ENCODE results near the gene RFPL4A.
"Not testable (repeated sequence)": the region's sequence is repeated elsewhere in the genome, so short reads cannot be mapped to it uniquely, and the experiment has no call there.

Gene RFPL4A

DNA sequence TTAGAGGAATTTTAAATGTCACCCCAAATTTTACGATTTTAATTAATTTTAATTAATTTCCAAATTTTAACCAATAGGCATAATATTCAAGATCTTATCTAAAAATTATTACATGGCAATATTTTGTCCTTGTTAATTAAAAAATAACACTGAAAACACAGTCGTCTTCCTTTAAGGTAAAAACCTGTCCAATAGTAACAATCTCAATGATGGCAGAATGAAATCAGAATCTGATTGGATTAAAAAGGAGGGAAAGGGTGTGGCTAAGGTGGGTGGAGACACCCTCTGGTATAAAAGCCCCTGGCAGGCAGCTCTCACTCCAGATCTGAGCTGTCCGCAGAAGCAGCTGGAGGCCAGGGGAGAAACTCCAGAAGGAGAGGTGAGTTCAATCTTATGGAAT is at the start of gene RFPL4A:
TSS of gene RFPL4A (plus strand) at position 301 of the 400 bp plus-strand sequence. CDS start 2,704 bp downstream, outside the sequence.
- DNase-seq, result not testable (repeated sequence)

DNA sequence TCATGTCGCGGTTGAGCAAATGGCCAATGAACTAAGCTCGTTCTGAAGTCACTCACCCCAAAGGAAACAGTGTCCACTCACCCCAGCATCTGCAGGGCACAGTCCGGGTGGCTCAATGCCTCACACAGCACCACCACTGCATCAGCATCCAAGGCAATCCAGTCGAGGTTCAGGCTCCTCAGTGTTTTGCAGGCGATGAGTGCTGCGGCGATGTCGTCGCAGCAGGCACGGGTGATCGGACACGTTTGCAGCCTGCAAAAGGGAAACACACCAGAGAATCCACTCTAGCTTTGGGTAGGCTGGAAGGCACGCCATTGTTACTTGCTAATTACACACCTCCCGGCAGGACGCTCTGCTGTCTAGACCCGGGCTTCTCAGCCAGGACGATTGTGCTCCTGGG is 47.2 kb upstream of the RFPL4A start:
- no peak for DNase-seq

DNA sequence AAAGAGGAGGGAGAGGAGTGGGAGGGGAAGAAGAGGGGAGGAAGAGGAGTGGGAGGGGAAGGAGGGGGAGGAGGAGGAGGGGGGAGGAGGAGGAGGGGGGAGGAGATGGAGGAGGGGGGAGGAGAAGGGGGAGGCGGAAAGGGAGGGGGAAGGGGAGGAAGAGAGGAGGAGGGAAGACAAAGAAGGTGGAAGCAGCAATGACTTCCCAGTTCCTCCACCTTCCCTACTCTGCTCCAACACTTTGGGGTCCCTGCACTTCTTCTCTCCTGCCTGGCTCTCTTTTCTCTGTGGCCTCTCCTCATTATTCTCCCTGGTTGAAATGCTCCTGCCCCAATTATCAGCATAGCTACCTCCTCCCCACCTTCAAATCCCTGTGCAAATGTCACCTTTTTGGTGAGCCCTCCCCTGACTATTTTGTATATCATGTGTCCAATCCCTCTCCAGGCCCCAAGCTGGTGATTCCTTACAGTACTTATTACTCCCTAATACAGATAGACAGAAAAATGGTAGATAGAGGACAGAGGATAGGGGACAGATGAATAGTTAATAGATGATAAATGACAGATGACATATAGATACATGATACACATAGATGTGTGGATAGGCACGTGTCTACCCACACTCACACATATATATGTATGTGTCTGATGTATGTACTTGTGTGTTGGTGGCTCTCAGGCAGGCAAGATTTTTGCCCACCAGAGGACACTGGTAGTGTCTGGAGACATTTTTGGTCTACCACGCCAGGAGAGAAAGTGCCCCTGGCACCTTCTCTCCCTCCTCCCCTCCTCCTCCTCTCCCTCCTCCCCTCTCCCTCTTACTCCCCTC is 45.9 kb upstream of the RFPL4A start:
- DNase-seq, result no peak

DNA sequence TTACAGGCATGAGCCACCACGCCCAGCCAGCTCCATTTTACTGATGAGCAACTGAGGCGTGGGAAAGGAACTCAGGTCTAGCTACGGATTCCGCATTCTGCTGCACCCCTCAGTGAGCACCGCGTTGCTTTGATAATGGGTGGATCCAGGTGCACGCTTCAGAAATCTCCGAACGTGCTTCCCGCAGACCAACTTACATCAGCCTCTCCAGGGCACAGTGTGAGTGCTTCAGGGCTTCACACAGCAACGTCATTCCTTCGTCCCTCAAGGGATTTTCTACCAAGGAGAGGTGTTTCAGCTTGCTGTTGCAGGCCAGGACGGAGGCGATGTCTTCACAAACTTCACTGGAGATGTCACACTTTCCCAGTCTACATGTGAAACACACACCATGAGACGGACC is 42.4 kb upstream of the RFPL4A start:
- DNase-seq, result no peak

DNA sequence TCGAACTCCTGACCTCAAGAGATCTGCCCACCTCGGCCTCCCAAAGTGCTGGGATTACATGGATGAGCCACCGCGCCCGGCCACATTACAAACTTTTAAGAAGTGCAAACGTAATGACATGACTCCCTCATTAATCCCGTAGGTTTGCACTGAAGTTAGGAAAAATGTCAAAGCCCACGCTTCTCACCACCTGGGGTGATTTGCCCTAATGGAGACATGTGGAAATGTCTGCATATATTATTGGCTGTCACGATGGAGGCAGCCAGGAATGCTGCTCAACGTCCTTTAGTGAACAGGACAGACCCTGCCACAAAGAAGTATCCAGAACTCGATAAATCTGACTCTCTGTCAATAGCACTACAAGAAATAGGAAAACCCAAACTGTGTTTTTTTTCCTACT is 41.6 kb upstream of the RFPL4A start:
- no peak for DNase-seq

DNA sequence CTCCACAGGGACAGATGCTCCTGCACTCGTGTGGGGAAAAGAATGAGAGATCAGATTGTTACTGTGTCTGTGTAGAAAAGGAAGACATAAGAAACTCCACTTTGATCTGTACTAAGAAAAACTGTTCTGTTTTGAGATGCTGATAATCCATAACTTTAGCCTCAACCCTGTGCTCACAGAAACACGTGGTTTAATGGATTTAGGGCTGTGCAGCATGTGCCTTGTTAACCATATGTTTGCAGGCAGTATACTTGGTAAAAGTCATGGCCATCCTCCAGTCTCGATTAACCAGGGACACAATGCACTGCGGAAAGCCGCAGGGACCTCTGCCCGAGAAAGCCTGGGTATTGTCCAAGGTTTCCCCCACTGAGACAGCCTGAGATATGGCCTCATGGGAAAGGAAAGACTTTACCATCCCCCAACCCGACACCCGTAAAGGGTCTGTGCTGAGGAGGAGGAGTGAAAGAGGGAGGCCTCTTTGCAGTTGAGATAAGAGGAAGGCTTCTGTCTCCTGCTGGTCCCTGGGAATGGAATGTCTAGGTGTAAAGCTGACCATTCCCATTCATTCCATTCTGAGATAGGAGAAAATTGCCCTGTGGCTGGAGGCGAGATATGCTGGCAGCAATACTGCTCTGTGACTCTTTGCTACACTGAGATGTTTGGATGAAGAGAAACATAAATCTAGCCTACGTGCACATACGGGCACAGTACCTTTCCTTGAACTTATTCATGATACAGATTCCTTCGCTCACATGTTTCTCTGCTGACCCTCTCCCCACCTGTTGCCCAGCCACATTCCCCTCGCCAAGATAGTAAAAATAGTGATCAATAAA is 40.8 kb upstream of the RFPL4A start:
- not testable (repeated sequence) for DNase-seq

DNA sequence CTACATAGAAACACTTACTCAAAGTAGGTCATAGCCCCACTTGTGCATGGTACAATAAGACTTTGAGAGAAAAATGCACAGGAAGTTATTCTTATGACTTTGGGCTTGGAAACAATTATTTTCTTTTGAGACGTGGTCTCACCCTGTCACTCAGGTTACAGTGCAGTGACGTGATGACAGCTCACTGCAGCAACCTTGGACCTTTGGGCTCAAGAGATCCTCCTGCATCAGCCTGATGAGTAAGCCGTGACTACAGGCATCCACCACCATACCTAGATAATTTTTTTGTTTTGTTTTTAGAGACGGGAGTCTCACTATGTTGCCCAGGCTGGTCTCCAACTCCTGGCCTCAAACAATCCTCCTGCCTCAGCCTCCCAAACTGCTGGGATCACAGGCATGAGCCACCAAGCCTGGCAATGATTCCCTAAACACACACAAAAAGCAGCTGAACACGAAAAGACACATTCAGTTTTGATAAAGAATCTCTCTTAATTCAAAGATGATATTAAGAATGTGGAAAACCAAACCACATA is 38.6 kb upstream of the RFPL4A start:
- no peak for DNase-seq

DNA sequence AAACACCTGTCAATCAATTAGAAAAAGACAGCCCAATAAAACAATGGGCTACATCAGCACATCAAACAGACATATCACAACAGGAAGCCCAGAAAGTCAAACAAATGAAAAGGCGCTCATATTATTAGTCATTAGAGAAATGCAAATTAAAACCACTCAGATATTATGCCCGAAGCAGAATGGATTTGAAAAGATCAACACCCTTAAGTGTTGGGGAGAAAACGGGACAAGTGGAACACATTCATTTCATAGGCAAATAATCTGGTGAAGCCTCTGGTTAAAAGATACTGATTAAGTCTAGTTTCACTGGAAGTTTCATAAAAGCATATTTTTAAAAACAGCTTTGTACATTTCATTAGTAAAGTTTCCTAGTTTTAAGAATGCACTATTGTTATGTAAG is 38.1 kb upstream of the RFPL4A start:
- DNase-seq, result no peak

DNA sequence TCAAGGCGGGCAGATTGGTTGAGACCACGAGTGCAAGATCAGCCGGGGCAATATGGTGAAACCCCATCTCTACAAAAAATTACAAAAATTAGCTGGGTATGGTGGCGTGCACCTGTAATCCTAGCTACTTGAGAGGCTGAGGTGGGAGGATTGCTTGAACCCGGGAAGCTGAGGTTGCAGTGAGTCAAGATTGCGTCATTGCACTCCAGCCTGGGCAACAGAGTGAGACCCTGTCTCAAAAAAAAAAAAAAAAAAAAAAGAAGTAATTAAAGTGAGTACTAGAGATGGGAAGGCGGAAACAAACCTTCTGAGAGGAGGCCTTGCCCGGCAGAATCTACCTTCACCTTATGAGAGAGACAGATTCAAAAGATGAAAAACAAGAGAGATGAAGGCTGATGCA is 35.4 kb upstream of the RFPL4A start:
- DNase-seq, result no peak

DNA sequence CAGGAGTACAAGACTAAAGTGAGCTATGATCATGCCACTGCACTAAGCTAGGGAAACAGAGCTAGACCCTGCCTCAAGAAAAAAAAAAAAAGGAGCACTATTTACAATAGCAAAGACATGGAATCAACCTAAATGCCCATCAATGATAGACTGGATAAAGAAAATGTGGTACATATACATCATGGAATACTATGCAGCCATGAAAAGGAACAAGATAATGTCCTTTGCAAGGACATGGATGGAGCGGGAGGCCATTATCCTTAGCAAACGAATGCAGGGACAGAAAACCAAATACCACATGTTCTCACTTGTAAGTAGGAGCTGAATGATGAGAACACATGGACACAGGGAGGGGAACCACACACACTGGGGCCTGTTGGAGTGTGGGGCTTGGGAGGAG is 28.5 kb upstream of the RFPL4A start:
- not testable (repeated sequence) for DNase-seq

DNA sequence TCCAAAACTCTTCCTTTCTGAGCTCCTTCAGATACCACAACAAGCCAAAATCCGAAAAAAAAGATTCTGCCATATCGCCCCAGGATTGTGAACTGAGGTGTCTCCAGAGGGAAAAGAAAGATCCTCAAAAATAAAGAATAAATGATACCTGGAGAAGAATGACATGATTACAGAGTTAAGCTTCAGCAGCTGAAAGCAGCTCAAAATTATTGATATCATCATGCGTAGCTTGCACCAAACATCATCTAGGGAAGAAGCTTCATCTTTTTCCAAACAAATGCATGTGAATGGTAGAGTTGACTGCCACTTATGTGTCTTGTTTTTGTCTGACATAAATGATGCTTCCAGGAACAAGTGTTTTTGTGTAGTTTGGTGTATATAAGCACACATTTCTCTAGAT is 20.6 kb upstream of the RFPL4A start, which contains the start of gene NLRP9:
TSS of gene NLRP9 (minus strand) at position 101 of the 400 bp plus-strand sequence. CDS start at position 73, 28 bp downstream.
- no peak for DNase-seq

DNA sequence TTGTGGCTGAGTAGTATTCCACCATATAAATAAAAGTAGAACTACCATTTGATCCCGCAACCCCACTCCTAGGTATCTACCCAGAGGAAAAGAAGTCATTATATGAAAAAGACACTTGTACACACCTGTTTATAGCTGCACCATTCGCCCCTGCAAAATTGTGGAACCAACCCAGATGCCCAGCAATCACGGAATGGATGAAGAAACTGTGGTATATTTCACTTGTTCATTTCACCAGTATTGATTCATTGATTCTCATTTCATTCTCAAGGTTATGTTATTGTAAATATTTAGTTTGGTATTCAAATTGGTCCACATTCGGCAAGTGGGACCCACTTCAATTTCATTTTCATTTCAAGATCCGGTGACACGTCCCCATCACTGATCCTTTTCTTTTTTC is 8.2 kb upstream of the RFPL4A start:
- no peak for DNase-seq

DNA sequence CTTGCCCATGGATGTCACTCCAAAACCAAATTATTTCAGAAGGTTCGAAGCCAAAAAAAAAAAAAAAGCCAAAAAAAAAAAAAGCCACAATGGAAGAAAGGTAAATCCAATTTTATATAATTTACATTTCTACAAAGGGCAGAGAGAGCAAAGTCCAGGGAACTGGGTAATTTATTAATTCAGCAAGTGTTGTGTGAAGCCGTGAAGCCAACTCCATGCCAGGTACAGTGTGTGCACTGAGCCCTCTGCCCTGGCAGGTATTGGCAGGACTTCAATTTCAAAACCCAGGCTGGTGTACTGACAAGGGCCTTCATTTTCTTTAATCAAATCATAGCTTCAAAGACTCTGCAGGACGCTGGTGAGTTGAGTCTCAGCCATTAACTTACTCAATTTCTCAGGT is 5.5 kb upstream of the RFPL4A start:
- no peak for DNase-seq

DNA sequence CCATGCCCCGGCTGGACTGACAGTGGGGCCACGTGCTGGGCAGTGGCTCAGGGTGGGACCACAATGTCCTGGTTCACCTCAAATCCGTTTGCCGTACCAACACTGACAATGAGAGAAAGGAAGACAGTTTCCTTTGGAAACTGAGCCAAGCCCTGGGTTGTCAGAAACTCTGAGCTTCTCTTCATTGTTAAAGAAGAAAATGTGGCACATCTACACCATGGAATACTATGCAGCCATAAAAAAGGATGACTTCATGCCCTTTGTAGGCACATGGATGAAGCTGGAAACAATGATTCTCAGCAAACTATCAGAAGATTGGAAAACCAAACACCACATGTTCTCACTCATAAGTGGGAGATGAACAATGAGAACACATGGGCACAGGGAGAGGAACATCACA is 2.1 kb upstream of the RFPL4A start:
- DNase-seq, result not testable (repeated sequence)

DNA sequence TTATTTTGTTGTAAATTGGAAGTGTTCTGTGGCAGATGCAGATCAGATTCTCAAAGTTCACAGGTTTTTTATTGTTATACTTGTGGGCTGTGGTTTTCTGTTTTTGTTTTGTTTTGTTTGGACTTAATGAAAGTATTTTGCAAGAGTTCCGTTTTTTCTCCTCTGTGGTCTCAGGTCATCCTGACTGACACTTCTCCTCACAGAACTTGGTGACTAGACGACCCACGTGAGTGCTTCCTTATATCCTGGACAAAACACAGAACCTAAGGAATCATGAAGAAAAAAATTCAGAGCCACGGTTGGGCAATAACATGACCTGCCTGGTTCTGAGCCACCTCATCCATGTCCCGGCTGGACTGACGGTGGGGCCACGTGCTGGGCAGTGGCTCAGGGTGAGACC is 7.6 kb downstream of the RFPL4A start:
- no peak for DNase-seq

DNA sequence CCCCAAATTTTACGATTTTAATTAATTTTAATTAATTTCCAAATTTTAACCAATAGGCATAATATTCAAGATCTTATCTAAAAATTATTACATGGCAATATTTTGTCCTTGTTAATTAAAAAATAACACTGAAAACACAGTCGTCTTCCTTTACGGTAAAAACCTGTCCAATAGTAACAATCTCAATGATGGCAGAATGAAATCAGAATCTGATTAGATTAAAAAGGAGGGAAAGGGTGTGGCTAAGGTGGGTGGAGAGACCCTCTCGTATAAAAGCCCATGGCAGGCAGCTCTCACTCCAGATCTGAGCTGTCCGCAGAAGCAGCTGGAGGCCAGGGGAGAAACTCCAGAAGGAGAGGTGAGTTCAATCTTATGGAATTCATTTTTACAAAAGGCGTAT is 9.9 kb downstream of the RFPL4A start, which contains the start of gene RFPL4AL1:
TSS of gene RFPL4AL1 (plus strand) at position 301 of the 400 bp plus-strand sequence. CDS start 2,687 bp downstream, outside the sequence.
- not testable (repeated sequence) for DNase-seq

DNA sequence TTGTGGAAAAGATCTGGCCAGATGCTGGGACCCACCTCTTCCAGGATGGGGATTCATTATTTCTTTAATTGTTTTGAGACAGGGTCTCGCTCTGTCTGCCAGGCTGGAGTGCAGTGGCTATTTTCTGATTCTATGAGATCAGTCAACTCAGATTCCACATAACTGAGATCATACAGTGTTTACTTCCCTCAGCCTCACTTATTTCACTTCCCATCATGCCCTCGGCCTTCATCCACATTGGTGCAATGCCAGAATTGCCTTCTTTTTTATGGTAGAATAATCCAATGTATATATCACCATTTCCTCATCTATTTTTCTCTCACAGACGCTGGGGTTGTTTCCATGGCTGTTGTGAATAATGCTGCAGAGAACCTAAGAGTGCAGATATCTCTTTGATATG is 10.7 kb downstream of the RFPL4A start:
- not testable (repeated sequence) for DNase-seq

DNA sequence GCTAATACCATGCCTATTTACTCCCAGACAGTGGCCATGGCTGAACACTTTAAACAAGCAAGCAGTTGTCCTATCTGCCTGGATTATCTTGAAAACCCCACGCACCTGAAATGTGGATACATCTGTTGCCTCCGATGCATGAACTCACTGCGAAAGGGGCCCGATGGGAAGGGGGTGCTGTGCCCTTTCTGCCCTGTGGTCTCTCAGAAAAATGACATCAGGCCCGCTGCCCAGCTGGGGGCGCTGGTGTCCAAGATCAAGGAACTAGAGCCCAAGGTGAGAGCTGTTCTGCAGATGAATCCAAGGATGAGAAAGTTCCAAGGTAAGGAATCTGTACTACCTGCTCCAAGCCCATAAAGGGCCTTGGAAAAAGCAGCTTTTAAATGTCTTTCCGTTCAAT is 18.6 kb downstream of the RFPL4A start:
- DNase-seq, result no peak

DNA sequence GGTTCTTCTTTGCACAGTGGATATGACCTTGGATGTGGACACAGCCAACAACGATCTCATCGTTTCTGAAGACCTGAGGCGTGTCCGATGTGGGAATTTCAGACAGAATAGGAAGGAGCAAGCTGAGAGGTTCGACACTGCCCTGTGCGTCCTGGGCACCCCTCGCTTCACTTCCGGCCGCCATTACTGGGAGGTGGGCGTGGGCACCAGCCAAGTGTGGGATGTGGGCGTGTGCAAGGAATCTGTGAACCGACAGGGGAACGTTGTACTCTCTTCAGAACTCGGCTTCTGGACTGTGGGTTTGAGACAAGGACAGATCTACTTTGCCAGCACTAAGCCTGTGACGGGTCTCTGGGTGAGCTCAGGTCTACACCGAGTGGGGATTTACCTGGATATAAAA is 19.4 kb downstream of the RFPL4A start:
- DNase-seq, result no peak

DNA sequence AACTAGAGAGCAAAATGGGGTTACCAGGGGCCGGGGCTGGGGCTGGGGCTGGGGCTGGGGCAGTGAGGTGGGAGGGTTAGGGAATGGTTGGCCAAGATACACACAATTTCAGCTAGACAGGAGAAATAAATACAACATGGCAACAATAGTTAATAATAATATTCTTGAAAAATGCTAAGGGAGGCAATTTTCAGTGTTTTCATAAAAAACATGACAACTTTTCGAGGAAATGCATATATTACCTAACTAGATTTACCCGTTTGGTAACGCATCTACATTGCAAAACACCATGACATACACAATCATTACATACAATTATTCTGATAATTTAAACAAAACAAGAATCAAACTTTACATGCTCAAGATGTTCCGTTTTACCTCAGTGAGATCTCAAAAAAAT is 22.2 kb downstream of the RFPL4A start:
- DNase-seq, result no peak

DNA sequence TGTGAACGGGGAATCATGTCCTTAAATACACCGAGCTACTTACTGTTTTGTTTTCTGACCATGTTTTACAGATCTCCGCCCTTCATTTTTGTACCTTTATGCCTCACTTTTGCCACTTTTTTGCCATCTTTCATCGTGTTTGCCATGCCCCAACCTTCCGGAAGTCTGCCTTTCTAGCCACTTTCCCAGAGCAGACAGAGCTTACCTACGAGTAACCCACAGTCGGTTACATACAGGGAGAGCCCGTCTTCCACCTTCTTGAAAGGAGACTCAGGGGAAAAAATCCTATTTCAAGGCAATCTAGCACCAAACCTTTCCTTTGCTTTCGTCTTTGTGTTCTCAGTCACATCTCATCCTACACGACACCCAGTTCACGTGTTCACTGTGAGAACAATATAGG is 36.1 kb downstream of the RFPL4A start:
- DNase-seq, result no peak

DNA sequence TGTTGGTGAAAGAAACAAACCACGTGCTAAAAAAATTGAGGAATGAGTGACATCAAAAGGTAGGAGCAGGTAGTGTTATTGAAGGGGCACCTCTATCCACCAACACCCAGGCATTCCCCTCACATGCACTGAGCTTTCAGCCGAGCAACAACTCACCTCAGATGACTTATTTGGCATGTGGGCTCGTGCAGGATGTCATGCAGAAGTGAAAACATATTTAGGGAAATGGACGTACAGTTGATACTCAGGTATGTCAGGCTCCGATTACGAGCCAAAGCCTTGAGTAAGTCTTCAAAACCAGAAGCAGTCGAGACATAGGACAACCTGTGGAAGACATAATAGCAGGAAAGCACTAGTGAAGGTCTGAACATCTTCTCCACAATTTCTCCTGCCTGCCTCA is 42.5 kb downstream of the RFPL4A start:
- no peak for DNase-seq

DNA sequence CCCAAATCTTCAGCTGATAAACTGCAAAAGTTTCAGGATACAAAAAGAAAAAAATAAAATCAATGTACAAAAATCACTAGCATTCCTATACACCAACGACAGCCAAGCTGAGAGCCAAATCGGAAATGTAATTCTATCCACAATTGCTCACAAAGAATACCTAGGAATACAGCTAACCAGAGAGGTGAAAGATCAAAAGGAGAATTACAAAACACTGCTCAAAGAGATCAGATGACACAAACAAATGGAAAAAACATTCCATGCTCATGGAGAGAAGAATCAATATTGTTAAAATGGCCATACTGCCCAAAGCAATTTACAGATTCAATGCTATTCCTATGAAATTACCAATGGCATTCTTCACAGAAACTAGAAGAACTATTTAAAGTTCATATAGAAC is 43.4 kb downstream of the RFPL4A start:
- no peak for DNase-seq

Data from fibroblast of upper back skin (primary cell).